HepG2 (cell line): ENCODE results near the gene CKAP2L. TPM values are rescaled to one million over a fixed set of nuclear protein-coding genes. Genes with fewer than 3 reads are reported as not detected.

Experiments
- ARNTL ChIP-seq: sonication (generic); formaldehyde crosslinking; IDR thresholded peaks from 2 replicates; pipeline ENCODE4 v1.4.0; 2020; ENCODE audit warnings: mild to moderate bottlenecking, missing genetic modification reagents
- ATF2 ChIP-seq: sonication (generic); formaldehyde crosslinking; IDR thresholded peaks from 2 replicates; pipeline ENCODE4 v1.4.0; 2020; ENCODE audit warnings: missing genetic modification reagents
- ATF4 ChIP-seq, 2 experiments: fragments of 450-650 bp in 1 of 2; sonication (generic) in 1 of 2; formaldehyde crosslinking; IDR thresholded peaks; 2 replicates each; pipeline versions ENCODE4 v1.5.0 to v1.8.0; 2020 to 2022; ENCODE audit warnings: mild to moderate bottlenecking in 1 of 2, missing genetic modification reagents in 1 of 2
- DNMT3B ChIP-seq: conservative IDR thresholded peaks from 2 replicates; pipeline ENCODE4 v1.6.1; 2016; ENCODE audit warnings: missing biosample characterization, control low read depth
- ELF3 ChIP-seq: IDR thresholded peaks from 2 replicates; pipeline ENCODE4 v1.6.1; 2016; ENCODE audit warnings: missing genetic modification reagents, missing compliant biosample characterization
- FOSL2 ChIP-seq: sonication (generic); formaldehyde crosslinking; IDR thresholded peaks from 2 replicates; pipeline ENCODE4 v1.4.0; 2020; ENCODE audit warnings: missing genetic modification reagents
- HMGXB4 ChIP-seq, 2 experiments: sonication (generic) in 1 of 2; formaldehyde crosslinking in 1 of 2; IDR thresholded peaks; 2 replicates each; pipeline versions ENCODE4 v1.4.0 to v1.6.1; 2018 to 2020; ENCODE audit warnings: missing genetic modification reagents in 2 of 2, borderline replicate concordance in 1 of 2, low read depth in 1 of 2, mild to moderate bottlenecking in 1 of 2, missing biosample characterization in 1 of 2
- KAT7 ChIP-seq: IDR thresholded peaks from 2 replicates; pipeline ENCODE4 v1.6.1; 2018; ENCODE audit warnings: borderline replicate concordance, missing compliant biosample characterization
- KDM3A ChIP-seq: IDR thresholded peaks from 2 replicates; pipeline ENCODE4 v1.6.1; 2018; ENCODE audit warnings: low read depth, missing compliant biosample characterization
- THAP11 ChIP-seq: IDR thresholded peaks from 2 replicates; pipeline ENCODE4 v1.6.1; 2016; ENCODE audit warnings: missing biosample characterization, missing genetic modification reagents
- UBTF ChIP-seq: sonication (generic); formaldehyde crosslinking; IDR thresholded peaks from 2 replicates; pipeline ENCODE4 v1.4.0; 2020; ENCODE audit warnings: mild to moderate bottlenecking, missing genetic modification reagents
- ZBTB43 ChIP-seq: sonication (generic); formaldehyde crosslinking; conservative IDR thresholded peaks from 2 replicates; pipeline ENCODE4 v1.4.0; 2020; ENCODE audit warnings: missing genetic modification reagents
- ZFX ChIP-seq: sonication (generic); formaldehyde crosslinking; IDR thresholded peaks from 2 replicates; pipeline ENCODE4 v1.4.0; 2020; ENCODE audit warnings: mild to moderate bottlenecking, low read depth, missing genetic modification reagents, moderate library complexity
- ZNF280B ChIP-seq: sonication (generic); formaldehyde crosslinking; IDR thresholded peaks from 2 replicates; pipeline ENCODE4 v1.5.0; 2020; ENCODE audit warnings: missing genetic modification reagents, mild to moderate bottlenecking, borderline replicate concordance
- ZNF331 ChIP-seq: sonication (generic); formaldehyde crosslinking; IDR thresholded peaks from 2 replicates; pipeline ENCODE4 v1.4.0; 2020; ENCODE audit warnings: missing genetic modification reagents
- ZNF703 ChIP-seq: sonication (generic); formaldehyde crosslinking; IDR thresholded peaks from 2 replicates; pipeline ENCODE4 v1.5.1; 2020; ENCODE audit warnings: missing genetic modification reagents, mild to moderate bottlenecking, moderate library complexity, borderline replicate concordance
- ZNF724P ChIP-seq: sonication (generic); formaldehyde crosslinking; IDR thresholded peaks from 2 replicates; pipeline ENCODE4 v1.8.0; 2022; ENCODE audit warnings: missing genetic modification reagents, borderline replicate concordance
- polyA plus RNA-seq, 8 experiments: library from polyadenylated mRNA; depleted of rRNA in 3 of 8; stranded (reverse) in 7 of 8; unstranded in 1 of 8; fragments of >200 nt; fragmentation: Illumina TruSeq in 4 of 8; extraction: Trizol in 4 of 8; gene quantifications; 2 replicates each; pipeline versions ENCODE4 v1.2.1 to v1.2.3, GENCODE V29; 2011 to 2016; ENCODE audit warnings: low read depth in 4 of 8, missing spikeins in 1 of 8, mixed read lengths in 1 of 8; ENCODE audit not compliant: insufficient read depth in 1 of 8
- total RNA-seq, 5 experiments: library from RNA; depleted of rRNA; stranded (reverse); fragments of >200 nt; fragmentation: Illumina TruSeq; extraction: Trizol; gene quantifications; 2 replicates each; pipeline ENCODE4 v1.2.3, GENCODE V29; 2016; ENCODE audit warnings: low read depth in 1 of 5

CKAP2L gene
- total and polyA plus RNA-seq, 2 of the 13 experiments (the other 11 are each of a cell fraction or from before 2014, with no cell fraction given) = 7.1 to 9.5 TPM

- TF ChIP-seq DNMT3B (CRISPR knock-in tag) (no peak), HMGXB4 (CRISPR knock-in tag; IDR thresholded peaks at IDR 0.05; ENCODE audit: borderline replicate concordance in 1 of 2, low read depth in 1 of 2) (peak in 1 of 2 experiments; percentile 52; a peak in 1 of 4 replicates), ELF3 (CRISPR knock-in tag) (peak; percentile 65), ZFX (no peak), ZBTB43 (CRISPR knock-in tag) (no peak), THAP11 (CRISPR knock-in tag) (peak; percentile 49; the same call in 1 of the 2 replicates), UBTF (CRISPR knock-in tag) (no peak), ZNF703 (no peak), KAT7 (CRISPR knock-in tag) (peak; percentile 60; the same call in 1 of the 2 replicates), ATF2 (CRISPR knock-in tag) (peak; percentile 58; the same call in 1 of the 2 replicates), ARNTL (CRISPR knock-in tag) (no peak), ZNF331 (CRISPR knock-in tag) (peak; percentile 72; the same call in 1 of the 2 replicates), ZNF724P (CRISPR knock-in tag) (0 out of 2 replicates have a peak, but pooled peaks have one; percentile 62), ATF4 (CRISPR knock-in tag; IDR thresholded peaks at IDR 0.05) (peak in 1 of 2 experiments; percentile 10; a peak in 1 of 4 replicates), FOSL2 (CRISPR knock-in tag) (peak; percentile 55; the same call in 1 of the 2 replicates), KDM3A (CRISPR knock-in tag) (0 out of 2 replicates have a peak, but pooled peaks have one; percentile 54), ZNF280B (CRISPR knock-in tag) (no peak)
These were observed 14.5 kb downstream of the CKAP2L start (continued) for GRCh38 chr2:112749755-112750559.
